Urothelium cell line (cell line): ENCODE measurements around the gene RAD51.
A peak's percentile ranks its signal among the peaks of the same experiment; 100 is the strongest.

Source experiments
- DNase-seq: peaks from one replicate; pipeline ENCODE4 v3.0.0; 2011; ENCODE audit warnings: low spot score, mixed read lengths
- FAIRE-seq: peaks from 2 replicates; lab custom pipeline; 2011; peaks lifted over from hg19 to GRCh38; lab: Jason Lieb, UNC

Gene RAD51

GRCh38 chr15:40775740-40776536, 81.0 kb downstream of the RAD51 start:
- DNase-seq (no peak), FAIRE-seq (no peak)

GRCh38 chr15:40776537-40777141, 81.7 kb downstream of the RAD51 start:
- FAIRE-seq (no peak), DNase-seq (peak; percentile 67)
